ENCODE data around the gene CHKA. TPM values are rescaled to one million over a fixed set of nuclear protein-coding genes. Genes with fewer than 3 reads are reported as not detected.

CHKA gene
- polyA plus RNA-seq, 1 of the 3 experiments (the other 2 are of a cell fraction) = 12.3 TPM

DNA sequence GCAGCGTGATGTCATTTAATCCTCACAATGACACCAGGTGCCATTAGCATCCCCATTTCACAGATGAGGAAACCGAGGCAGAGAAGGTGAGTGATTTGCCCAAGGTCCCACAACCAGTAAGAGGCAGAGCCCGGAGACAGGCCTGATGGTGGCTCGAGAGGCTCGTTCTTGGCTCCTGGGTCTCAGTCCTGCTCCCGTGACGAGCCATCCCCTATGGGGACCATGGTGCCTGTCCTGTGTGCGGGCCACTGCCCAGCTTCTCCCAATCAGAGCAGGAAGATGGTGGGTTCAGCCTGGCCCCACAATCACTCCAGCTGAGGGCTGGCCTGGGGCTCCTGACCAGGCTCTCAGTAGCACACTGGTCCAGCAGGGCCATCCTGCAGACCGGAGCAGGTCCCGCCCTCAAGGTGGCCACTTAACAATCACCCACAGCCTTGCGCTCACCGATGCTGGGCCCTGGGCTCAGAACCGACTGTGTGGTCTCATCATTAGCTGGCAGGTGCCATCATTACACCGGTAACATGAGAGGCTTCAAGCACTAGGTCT lies 107.5 kb downstream of the CHKA start:
- no peak overlapping the region for H2AFZ ChIP-seq (ENCODE audit: low read depth)
- no peaks in the 10 kb centered on the region for H3K27me3 ChIP-seq (ENCODE audit: insufficient read depth)
- no peaks in the 10 kb centered on the region for H3K9me2 ChIP-seq
- H3K79me2 ChIP-seq (ENCODE audit: insufficient read depth) = peaks cover 18% of the 10 kb centered on the region
- POLR2A ChIA-PET = no interaction called here
- no peaks in the 10 kb centered on the region for H3K36me3 ChIP-seq (replicated peaks in 1 of 2; ENCODE audit: control insufficient read depth in 1 of 2, insufficient read depth in 2 of 2, low read length in 1 of 2)
- peak overlapping the region; percentile 76 for H3K9ac ChIP-seq
- peak overlapping the region; percentile 64 for H3K4me2 ChIP-seq
- CTCF ChIA-PET = interaction anchor here (1.4 kb wide), 2 partner anchors 20 to 196 kb away, joined by 3 to 4 read pairs; no protein-coding TSS in a partner anchor
- H3F3A ChIP-seq (replicated peaks; ENCODE audit: insufficient read depth) = peaks cover 18% of the 10 kb centered on the region
- 76% methylated on average over 14 of the region's 14 CpGs for WGBS (ENCODE audit: low lambda C conversion rate)
- no peak overlapping the region for H3K4me3 ChIP-seq (ENCODE audit: low read depth in 2 of 2, low read length in 1 of 2)
- peak overlapping the region; percentile 80 to 96; a peak in 3 of 4 replicates for H3K27ac ChIP-seq (ENCODE audit: low read depth in 2 of 2, low read length in 1 of 2)
- H3K4me1 ChIP-seq (ENCODE audit: control insufficient read depth in 1 of 2, insufficient read depth in 2 of 2, low read depth in 1 of 2, low read length in 1 of 2) = peaks cover 39 to 44% of the 10 kb centered on the region in 2 experiments; a peak in 3 of 4 replicates
- TF ChIP-seq GABPA (IDR thresholded peaks at IDR 0.05; ENCODE audit: low read depth) (no peak), ELF1 (IDR thresholded peaks at IDR 0.05) (no peak), RXRA (IDR thresholded peaks at IDR 0.05; ENCODE audit: borderline replicate concordance, low read depth) (no peak), NFIC (IDR thresholded peaks at IDR 0.05; ENCODE audit: borderline replicate concordance) (no peak), SIN3A (IDR thresholded peaks at IDR 0.05; ENCODE audit: borderline replicate concordance, low read depth, low read length) (no peak), GATA2 (CRISPR knock-in tag; IDR thresholded peaks at IDR 0.05) (no peak), MEF2A (IDR thresholded peaks at IDR 0.05; ENCODE audit: borderline replicate concordance, low read depth) (no peak), POLR2AphosphoS5 (IDR thresholded peaks at IDR 0.05; ENCODE audit: low read depth, low read length) (no peak), JUND (IDR thresholded peaks at IDR 0.05) (no peak), RAD21 (IDR thresholded peaks at IDR 0.05; ENCODE audit: low read length) (no peak), FOSL2 (IDR thresholded peaks at IDR 0.05; ENCODE audit: borderline replicate concordance, low read depth) (no peak), TEAD4 (IDR thresholded peaks at IDR 0.05; ENCODE audit: borderline replicate concordance, insufficient read depth) (no peak)
- TF ChIP-seq, protein P1, sequence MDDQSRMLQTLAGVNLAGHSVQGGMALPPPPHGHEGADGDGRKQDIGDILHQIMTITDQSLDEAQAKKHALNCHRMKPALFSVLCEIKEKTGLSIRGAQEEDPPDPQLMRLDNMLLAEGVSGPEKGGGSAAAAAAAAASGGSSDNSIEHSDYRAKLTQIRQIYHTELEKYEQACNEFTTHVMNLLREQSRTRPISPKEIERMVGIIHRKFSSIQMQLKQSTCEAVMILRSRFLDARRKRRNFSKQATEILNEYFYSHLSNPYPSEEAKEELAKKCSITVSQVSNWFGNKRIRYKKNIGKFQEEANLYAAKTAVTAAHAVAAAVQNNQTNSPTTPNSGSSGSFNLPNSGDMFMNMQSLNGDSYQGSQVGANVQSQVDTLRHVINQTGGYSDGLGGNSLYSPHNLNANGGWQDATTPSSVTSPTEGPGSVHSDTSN (IDR thresholded peaks at IDR 0.05) = no peak
- TF ChIP-seq, protein P2, sequence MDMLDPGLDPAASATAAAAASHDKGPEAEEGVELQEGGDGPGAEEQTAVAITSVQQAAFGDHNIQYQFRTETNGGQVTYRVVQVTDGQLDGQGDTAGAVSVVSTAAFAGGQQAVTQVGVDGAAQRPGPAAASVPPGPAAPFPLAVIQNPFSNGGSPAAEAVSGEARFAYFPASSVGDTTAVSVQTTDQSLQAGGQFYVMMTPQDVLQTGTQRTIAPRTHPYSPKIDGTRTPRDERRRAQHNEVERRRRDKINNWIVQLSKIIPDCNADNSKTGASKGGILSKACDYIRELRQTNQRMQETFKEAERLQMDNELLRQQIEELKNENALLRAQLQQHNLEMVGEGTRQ (IDR thresholded peaks at IDR 0.05; ENCODE audit: borderline replicate concordance, low read depth, low read length) = no peak
- TF ChIP-seq, protein P3, sequence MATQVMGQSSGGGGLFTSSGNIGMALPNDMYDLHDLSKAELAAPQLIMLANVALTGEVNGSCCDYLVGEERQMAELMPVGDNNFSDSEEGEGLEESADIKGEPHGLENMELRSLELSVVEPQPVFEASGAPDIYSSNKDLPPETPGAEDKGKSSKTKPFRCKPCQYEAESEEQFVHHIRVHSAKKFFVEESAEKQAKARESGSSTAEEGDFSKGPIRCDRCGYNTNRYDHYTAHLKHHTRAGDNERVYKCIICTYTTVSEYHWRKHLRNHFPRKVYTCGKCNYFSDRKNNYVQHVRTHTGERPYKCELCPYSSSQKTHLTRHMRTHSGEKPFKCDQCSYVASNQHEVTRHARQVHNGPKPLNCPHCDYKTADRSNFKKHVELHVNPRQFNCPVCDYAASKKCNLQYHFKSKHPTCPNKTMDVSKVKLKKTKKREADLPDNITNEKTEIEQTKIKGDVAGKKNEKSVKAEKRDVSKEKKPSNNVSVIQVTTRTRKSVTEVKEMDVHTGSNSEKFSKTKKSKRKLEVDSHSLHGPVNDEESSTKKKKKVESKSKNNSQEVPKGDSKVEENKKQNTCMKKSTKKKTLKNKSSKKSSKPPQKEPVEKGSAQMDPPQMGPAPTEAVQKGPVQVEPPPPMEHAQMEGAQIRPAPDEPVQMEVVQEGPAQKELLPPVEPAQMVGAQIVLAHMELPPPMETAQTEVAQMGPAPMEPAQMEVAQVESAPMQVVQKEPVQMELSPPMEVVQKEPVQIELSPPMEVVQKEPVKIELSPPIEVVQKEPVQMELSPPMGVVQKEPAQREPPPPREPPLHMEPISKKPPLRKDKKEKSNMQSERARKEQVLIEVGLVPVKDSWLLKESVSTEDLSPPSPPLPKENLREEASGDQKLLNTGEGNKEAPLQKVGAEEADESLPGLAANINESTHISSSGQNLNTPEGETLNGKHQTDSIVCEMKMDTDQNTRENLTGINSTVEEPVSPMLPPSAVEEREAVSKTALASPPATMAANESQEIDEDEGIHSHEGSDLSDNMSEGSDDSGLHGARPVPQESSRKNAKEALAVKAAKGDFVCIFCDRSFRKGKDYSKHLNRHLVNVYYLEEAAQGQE (IDR thresholded peaks at IDR 0.05; ENCODE audit: low read depth, low read length) = no peak
- TF ChIP-seq, protein P4, sequence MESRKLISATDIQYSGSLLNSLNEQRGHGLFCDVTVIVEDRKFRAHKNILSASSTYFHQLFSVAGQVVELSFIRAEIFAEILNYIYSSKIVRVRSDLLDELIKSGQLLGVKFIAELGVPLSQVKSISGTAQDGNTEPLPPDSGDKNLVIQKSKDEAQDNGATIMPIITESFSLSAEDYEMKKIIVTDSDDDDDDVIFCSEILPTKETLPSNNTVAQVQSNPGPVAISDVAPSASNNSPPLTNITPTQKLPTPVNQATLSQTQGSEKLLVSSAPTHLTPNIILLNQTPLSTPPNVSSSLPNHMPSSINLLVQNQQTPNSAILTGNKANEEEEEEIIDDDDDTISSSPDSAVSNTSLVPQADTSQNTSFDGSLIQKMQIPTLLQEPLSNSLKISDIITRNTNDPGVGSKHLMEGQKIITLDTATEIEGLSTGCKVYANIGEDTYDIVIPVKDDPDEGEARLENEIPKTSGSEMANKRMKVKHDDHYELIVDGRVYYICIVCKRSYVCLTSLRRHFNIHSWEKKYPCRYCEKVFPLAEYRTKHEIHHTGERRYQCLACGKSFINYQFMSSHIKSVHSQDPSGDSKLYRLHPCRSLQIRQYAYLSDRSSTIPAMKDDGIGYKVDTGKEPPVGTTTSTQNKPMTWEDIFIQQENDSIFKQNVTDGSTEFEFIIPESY (IDR thresholded peaks at IDR 0.05; ENCODE audit: borderline replicate concordance, low read depth) = no peak
- TF ChIP-seq, protein P5, sequence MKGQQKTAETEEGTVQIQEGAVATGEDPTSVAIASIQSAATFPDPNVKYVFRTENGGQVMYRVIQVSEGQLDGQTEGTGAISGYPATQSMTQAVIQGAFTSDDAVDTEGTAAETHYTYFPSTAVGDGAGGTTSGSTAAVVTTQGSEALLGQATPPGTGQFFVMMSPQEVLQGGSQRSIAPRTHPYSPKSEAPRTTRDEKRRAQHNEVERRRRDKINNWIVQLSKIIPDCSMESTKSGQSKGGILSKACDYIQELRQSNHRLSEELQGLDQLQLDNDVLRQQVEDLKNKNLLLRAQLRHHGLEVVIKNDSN (IDR thresholded peaks at IDR 0.05; ENCODE audit: borderline replicate concordance, low read depth) = no peak
- no peak for DNase-seq
- H3K9me3 ChIP-seq = no peaks in the 10 kb centered on the region
- no peaks in the 10 kb centered on the region for H4K20me1 ChIP-seq (ENCODE audit: insufficient read depth)

Data from SK-N-SH (cell line).